Measurements from ENCODE around the gene KLHL26.

The KLHL26 gene

GRCh38 chr19:18662972-18663732 is 26.3 kb downstream of the KLHL26 start:
- Mint-ChIP-seq H3K4me3 (no peak overlapping the region), H3K27ac (no peak overlapping the region), H3K4me1 (peaks cover 56% of the 10 kb centered on the region), H3K36me3 (ENCODE audit: low read depth) (peaks cover 5% of the 10 kb centered on the region), H3K27me3 (ENCODE audit: low read depth, poor library complexity) (peaks cover 5% of the 10 kb centered on the region), H3K9me3 (no peaks in the 10 kb centered on the region)
- TF ChIP-seq, protein P1, sequence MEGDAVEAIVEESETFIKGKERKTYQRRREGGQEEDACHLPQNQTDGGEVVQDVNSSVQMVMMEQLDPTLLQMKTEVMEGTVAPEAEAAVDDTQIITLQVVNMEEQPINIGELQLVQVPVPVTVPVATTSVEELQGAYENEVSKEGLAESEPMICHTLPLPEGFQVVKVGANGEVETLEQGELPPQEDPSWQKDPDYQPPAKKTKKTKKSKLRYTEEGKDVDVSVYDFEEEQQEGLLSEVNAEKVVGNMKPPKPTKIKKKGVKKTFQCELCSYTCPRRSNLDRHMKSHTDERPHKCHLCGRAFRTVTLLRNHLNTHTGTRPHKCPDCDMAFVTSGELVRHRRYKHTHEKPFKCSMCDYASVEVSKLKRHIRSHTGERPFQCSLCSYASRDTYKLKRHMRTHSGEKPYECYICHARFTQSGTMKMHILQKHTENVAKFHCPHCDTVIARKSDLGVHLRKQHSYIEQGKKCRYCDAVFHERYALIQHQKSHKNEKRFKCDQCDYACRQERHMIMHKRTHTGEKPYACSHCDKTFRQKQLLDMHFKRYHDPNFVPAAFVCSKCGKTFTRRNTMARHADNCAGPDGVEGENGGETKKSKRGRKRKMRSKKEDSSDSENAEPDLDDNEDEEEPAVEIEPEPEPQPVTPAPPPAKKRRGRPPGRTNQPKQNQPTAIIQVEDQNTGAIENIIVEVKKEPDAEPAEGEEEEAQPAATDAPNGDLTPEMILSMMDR (IDR thresholded peaks at IDR 0.05), result no peak
- peak; percentile 42 for DNase-seq

DNA sequence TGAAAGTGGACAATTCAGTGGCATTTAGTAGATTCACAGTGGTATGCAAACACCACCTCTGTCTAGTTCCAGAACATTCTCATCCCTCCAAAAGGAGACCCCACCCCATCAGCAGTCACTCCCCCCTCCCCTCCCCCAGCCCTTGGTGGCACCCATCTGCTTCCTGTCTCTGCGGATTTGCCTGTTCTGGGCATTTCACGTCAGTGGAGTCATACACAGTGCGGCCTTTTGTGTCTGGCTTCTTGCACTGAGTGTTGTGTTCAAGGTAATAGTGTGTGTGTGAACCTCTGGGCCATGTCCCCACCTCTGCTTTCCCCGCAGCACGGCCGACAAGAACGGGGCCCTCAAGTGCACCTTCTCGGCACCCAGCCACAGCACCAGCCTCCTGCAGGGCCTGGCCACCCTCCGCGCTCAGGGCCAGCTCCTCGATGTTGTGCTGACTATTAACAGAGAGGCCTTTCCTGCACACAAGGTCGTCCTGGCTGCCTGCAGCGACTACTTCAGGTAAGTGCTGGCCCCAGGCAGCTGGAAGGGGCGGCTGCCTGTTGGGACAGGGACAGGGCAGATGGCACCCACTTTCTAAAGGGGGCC is 27.2 kb downstream of the KLHL26 start:
- no peak overlapping the region for H3K4me3 Mint-ChIP-seq
- H3K4me1 Mint-ChIP-seq, result peaks cover 47% of the 10 kb centered on the region
- H3K27me3 Mint-ChIP-seq (ENCODE audit: low read depth, poor library complexity), result peaks cover 3% of the 10 kb centered on the region
- peaks cover 5% of the 10 kb centered on the region for H3K36me3 Mint-ChIP-seq (ENCODE audit: low read depth)
- DNase-seq, result no peak
- TF ChIP-seq, protein P1 (IDR thresholded peaks at IDR 0.05), result no peak
- H3K27ac Mint-ChIP-seq, result no peak overlapping the region
- no peaks in the 10 kb centered on the region for H3K9me3 Mint-ChIP-seq

GRCh38 chr19:18665771-18666202 is 29.0 kb downstream of the KLHL26 start:
- DNase-seq, result no peak
- no peak overlapping the region for H3K27ac Mint-ChIP-seq

DNA sequence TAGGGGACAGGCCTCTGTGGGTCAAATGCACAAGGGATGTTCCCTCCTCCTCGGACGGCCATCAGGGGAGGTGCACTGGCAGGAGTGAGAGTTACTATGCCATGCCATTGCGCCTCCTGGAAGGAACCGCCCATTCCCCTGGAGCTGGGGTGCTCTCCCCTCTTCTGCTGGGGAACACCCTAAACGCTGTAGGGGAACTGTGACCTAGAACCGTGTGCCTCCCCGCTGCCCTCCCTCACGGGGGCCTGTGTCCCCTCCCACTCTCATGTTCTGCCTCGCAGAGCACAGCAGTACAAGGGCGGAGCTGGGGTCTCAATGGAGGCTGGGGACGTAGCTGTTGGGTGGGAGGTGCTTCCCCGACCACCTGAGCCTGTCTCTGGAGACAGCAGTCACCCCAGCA is 29.5 kb downstream of the KLHL26 start:
- Mint-ChIP-seq H3K4me3 (no peak overlapping the region), H3K36me3 (ENCODE audit: low read depth) (peaks cover 15% of the 10 kb centered on the region), H3K27ac (no peak overlapping the region), H3K4me1 (peaks cover 47% of the 10 kb centered on the region), H3K27me3 (ENCODE audit: low read depth, poor library complexity) (no peaks in the 10 kb centered on the region), H3K9me3 (no peaks in the 10 kb centered on the region)
- DNase-seq, result no peak
- TF ChIP-seq, protein P1 (IDR thresholded peaks at IDR 0.05), result no peak

More at GRCh38 chr19:18665771-18666202, 29.0 kb downstream of the KLHL26 start:
- TF ChIP-seq, protein P1 (IDR thresholded peaks at IDR 0.05), result no peak
- Mint-ChIP-seq H3K9me3 (no peaks in the 10 kb centered on the region), H3K4me3 (no peak overlapping the region), H3K36me3 (ENCODE audit: low read depth) (peaks cover 15% of the 10 kb centered on the region), H3K4me1 (peaks cover 49% of the 10 kb centered on the region), H3K27me3 (ENCODE audit: low read depth, poor library complexity) (no peaks in the 10 kb centered on the region)

DNA sequence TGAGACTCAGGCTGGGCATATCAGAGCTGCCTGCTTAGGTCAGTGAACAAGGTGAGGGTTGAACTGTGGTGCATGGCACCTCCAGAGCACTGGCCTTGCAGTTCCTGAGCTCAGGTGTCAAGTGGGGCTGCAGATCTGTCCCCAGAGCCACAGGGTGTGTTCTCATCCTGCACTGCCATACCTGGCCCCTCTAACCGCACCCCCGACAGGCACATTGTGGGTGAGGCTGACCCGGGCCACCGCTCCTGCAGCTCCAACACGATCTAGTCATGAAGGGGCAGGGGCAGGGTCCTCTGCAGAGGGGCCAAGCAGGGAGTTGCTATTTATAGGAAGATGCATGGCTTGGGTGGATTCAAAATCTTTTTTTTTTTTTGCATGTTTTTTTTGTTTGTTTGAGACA is 30.0 kb downstream of the KLHL26 start:
- no peak for DNase-seq
- TF ChIP-seq, protein P1 (IDR thresholded peaks at IDR 0.05), result no peak
- no peak overlapping the region for H3K4me3 Mint-ChIP-seq
- H3K9me3 Mint-ChIP-seq, result no peaks in the 10 kb centered on the region
- peaks cover 15% of the 10 kb centered on the region for H3K36me3 Mint-ChIP-seq (ENCODE audit: low read depth)
- no peak overlapping the region for H3K27ac Mint-ChIP-seq
- peaks cover 48% of the 10 kb centered on the region for H3K4me1 Mint-ChIP-seq
- H3K27me3 Mint-ChIP-seq (ENCODE audit: low read depth, poor library complexity), result no peaks in the 10 kb centered on the region

Data from nephron progenitor cell (in vitro differentiated cells).